ENCODE results near the gene SDCBP2.
A peak's percentile ranks its signal among the peaks of the same experiment; 100 is the strongest.

Gene SDCBP2

DNA sequence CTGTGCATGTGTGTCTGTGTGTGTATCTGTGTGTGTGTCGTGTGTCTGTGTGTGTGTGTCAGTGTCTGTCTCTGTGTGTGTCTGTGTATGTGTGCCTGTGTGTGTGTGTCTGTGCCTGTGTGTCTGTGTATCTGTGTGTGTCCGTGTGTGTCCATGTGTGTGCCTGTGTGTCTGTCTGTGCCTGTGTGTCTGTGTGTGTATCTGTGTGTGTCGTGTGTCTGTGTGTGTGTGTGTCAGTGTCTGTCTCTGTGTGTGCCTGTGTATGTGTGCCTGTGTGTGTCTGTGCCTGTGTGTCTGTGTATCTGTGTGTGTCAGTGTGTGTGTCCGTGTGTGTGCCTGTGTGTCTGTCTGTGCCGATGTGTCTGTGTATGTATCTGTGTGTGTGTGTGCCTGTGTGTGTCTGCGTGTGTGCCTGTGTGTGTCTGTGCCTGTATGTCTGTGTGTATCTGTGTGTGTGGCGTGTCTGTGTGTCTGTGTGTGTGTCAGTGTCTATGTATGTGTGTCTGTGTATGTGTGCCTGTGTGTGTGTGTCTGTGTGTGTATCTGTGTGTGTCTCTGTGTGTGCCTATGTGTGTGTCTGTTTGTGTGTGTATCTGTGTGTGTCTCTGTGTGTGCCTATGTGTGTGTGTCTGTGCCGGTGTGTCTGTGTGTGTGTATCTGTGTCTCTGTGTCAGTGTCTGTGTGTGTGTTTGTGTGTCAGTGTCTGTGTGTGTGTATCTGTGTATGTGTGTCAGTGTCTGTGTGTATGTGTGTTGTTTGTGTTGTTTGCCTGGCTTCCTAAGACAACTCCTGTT lies 51.2 kb downstream of the SDCBP2 start:
- DNase-seq, result no peak

GRCh38 chr20:1275919-1276318 lies 53.0 kb downstream of the SDCBP2 start:
- no peak for DNase-seq

GRCh38 chr20:1274485-1275311 lies 54.2 kb downstream of the SDCBP2 start:
- peak in 5 of 51 donors; percentile 32 to 45 (median 43) for DNase-seq

DNA sequence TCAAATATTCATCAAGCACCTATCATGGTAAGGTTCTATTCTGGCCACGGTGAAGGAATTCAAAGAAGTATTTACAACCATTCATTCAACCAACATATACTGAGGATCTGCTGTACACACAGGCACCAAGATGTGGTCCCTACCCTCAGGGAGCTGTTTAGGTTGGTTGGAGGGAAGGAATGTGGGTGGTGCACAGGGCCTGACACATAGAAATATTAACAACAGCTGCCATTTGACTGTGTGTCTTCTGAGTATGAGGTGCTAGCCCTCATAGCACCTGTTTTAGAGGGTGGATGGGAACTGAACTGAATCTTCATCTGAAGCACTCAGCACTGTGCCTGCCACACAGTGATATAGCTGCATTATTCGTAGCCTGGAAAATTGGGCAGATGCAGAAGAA lies 55.6 kb downstream of the SDCBP2 start:
- DNase-seq, result no peak

DNA sequence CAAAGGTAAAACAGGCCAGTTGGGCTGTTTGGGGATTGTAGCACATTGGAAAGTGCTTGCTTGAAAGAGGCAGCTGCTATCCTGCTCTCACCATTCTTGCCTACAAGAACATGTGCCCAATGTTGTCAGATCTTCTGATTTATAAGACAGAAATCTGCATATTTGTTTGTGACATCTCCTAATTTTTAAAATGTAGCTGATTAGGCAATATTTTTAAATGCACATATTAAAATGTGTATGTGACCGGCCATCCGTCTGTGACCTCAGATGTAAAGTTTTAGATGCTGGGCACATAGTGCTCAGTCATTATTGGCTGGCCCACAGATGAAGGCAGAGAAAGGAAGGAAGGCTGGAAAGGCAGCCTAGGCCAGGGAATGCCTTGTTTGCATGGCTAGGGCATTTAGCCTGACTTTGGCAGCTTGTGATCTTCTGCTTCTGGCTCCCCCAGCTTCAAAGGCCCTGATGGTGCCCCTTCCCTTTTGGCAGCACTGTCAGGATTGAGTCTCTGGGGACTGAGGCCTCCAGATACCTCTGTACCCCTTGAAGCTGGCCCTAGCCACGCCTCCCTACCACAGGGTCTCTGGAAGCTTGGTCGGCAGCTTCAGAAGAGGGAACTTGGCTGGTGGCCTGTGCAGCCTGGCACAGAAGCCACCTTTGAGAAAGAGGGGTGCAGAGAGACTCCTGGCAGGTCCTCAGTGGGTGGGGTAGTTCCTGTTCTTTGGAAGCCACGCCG lies 56.4 kb downstream of the SDCBP2 start:
- DNase-seq, result peak in 13 of 51 donors; percentile 31 to 74 (median 49)

DNA sequence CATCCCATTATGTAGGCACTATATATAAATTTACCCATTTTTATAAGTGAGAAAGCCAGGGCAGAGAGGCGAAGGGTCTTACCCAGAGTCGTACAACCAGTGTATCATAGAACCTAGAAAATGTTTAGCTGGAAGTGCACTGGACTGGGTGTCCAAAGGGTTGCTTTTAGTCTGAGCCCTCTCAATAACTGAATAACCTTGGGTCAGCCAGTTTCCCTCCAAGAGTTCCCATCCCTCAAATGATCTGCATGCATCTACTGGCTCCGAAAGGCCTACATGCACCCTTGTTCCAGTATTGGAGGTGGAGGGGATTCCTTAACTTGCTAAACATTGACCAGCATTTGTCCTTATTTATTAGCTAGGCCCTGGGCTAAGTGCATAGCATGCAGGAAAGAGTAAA lies 59.1 kb downstream of the SDCBP2 start:
- no peak for DNase-seq

DNA sequence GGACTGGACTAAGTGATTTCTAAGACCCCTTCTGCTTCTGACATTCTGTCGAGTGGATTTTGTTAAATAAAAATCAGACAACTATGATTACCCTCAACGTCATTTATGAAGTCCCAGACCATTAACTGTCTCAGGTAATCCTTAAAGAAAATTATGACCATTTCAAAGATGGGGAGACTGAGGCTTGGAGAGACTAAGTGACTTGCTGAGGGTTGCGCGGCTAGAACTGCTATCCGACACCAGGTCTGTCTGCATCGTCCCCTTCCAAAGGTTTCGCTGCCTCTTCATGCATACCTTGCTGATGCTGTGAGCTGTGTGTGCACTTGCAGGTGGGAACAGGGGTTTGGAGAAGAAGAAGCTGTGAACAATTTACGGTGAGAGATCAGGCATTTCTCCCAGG lies 59.7 kb downstream of the SDCBP2 start:
- no peak for DNase-seq

DNA sequence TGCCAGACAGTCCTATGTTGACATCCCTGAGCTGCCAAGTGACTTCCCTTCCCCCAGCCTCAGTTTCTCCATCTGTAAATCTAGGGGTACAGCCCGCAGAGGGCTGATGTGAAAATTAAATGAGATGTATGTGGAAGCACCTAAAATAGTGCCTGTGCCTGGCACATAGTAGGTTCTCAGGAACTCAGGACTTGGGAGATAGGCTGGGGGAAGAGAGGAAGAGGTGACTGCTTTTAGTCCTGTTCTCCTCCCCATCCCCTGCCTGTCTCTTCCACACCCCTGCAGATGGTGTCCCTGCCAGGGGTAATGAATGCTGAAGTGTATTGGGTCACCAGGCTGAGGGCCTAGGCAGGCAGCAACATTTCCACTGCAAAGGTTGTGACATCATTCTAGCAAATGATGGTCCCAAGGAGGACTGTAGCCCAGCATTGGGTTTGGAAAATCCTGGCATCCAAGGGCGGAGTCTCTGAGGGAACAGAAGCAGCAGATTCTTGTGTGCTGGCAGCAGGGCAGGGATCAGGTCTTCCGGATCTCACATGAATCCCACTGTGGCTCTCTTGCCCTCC lies 61.0 kb downstream of the SDCBP2 start:
- DNase-seq, result no peak

DNA sequence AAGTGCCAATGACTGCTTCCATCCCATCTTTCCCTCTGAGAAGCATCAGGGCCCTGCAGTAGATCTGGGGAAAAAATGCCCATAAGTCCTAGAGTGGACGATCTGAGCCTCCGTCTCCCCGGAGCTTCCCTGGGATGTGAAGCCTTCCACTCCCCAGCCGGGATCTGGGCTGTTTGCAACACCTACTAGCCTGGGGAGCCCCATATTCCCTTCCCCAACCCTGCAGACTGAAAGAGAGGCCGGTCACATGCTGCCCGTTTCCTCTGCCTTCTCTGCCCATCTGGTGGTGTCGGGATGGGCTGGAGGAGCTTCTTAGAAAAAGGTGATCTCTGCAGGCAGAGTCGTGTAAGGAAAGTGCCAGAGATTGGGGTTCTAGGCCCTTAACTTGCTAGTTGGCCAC lies 61.8 kb downstream of the SDCBP2 start:
- DNase-seq, result peak in 3 of 51 donors; percentile 15 to 35 (median 28)

DNA sequence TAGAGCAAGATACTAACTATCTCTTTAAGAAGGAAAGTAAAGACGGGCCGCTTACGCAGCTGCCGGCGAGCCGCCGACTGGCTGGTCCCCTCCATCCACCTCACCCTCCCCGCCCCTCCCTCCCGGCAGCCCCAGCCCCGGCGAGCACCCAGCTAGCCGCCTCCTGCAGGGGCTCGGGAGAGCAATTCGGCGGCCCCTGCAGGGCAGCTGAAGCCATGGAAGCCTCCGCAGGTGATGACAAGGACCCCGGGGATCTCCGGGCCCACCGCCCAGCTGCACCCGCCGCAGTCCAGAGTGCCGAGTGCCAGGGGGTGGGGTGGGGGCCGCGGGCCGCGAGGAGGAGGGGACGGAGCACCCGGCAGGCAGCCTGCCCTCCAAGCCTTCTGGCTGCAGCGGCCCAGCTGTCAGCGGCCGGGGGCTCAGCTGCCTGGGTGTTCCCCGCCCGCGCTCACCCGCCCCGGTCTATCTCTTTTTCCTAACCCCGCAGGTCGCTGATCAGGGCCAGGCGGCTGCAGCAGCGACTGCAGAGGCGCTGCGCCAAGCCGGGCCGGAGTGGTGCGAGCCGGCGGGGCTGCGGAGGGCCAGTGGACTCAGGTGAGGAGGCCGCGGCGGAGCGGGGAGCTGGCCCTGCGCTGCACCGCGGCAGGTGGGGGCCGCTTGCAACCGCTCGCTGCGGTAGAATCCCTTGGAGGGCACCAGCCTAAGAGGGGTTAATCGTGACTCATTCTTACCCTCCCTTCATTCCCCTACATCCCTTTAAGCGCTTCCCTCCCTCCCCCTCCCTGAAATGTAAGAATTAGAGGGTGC lies 62.6 kb downstream of the SDCBP2 start, which contains the start of gene SNPH:
Gene SNPH, plus strand, starts transcription at position 128 of the 807 bp plus-strand sequence. CDS start 29,946 bp downstream, outside the sequence.
- peak in 38 of 51 donors; percentile 13 to 80 (median 61) for DNase-seq

- no peak for DNase-seq
Observed at GRCh38 chr20:1265916-1266166, 63.1 kb downstream of the SDCBP2 start.

GRCh38 chr20:1265226-1265915 lies 63.6 kb downstream of the SDCBP2 start:
- DNase-seq, result no peak

DNA sequence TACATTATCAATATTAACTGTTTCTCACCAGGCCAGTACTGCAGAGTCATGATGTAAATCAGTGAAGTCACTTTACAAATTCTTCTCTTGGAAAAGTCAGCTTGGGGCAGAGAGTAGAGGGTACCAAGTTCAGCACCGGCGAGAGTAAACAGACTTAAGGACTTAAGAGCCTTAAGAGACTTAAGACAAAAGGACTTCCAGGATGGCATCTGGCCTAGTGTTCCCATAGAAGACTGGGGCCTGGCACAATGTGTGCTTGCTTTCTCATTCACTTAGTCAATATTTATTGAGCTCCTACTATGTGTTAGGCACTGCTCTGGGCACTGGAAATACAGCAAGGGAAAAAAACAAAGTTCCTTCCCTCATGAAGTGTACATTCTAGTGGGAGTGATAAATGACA lies 64.2 kb downstream of the SDCBP2 start:
- DNase-seq, result no peak

DNA sequence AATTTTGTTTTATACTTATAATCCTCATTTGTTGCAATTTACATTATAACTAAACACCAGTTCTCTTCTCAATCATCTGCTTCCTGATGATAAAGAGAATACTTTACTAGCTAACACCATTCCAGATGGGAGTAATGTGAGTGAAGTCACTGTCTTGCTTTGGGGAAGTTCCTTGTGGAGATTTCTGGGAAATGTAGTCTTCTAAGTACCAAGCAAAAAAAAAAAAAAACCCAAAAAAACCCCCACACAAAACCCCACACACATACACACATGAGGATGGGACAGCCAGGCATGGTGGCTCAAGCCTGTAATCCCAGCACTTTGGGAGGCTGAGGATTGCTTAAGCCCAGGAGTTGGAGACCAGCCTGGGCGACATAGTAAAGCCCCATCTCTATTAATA lies 65.1 kb downstream of the SDCBP2 start:
- DNase-seq, result no peak
